GM12873 (cell line): Measurements from ENCODE around the gene TIMM29.

Experiments used
- CTCF ChIP-seq: IDR thresholded peaks from 2 replicates; pipeline ENCODE4 v1.5.1; 2012; ENCODE audit warnings: low read depth, mild to moderate bottlenecking, moderate library complexity, low read length, control low read depth; ENCODE audit not compliant: insufficient read depth; ENCODE audit errors: missing control alignments

Gene TIMM29

GRCh38 chr19:10888421-10888866 is 40.2 kb upstream of the TIMM29 start:
- TF ChIP-seq CTCF, result no peak

GRCh38 chr19:10889880-10890279 is 38.7 kb upstream of the TIMM29 start:
- TF ChIP-seq CTCF, result no peak

GRCh38 chr19:10891405-10892086 is 37.1 kb upstream of the TIMM29 start:
- TF ChIP-seq CTCF, result no peak

- TF ChIP-seq CTCF, result no peak
Measured at GRCh38 chr19:10892256-10892655, 36.4 kb upstream of the TIMM29 start.

- TF ChIP-seq CTCF, result no peak
Measured at GRCh38 chr19:10894911-10895213, 33.7 kb upstream of the TIMM29 start.

GRCh38 chr19:10895363-10895762 is 33.2 kb upstream of the TIMM29 start:
- no peak for TF ChIP-seq CTCF

GRCh38 chr19:10895920-10896319 is 32.7 kb upstream of the TIMM29 start:
- no peak for TF ChIP-seq CTCF
